ENCODE data around the gene GINS1.

The GINS1 gene

DNA sequence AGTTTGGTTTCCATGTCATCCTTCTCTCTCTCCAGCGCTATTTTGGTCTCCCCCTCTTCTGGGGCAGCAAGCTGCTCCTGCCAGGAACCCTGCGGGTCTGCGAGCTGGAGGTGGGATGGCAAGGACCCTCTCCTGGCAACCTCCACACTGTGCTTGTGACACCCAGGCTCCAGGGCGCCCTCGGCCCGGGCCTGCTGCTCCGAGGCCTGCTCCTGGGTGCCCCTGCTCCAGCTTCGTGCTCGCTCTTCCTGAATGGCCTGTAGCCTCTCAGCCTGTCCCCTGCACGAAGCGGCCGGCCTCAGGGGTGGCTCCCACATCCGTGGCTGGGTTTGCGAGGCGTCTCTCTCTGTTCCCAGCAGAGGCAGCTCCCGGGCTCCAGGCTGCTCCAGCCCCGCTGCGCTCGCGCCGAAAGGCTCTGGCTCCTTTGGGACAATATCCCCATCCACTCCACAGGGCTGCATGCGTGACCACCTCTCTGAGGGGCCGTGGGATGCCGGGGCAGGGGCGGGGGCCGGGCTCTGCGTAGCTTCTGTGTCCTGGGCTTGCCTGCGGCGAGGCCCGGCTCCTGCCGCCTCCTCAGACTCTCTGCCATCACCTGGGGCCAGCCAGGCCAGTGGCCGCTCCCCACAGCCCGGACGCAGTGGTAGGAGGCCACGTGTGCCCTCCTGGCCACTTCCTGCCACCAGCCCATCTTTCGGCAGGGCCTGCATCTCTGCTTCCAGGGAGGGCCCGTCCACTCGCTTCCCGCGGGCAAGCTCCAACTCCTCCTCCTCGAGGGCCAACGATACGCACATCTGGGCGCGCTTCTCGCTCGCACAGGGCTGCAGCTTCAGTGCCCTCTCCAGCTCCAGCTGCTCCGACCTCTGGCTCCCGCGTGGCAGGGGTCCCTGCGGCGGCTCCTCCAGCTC lies 68.9 kb downstream of the GINS1 start:
- ATAC-seq (no peak), DNase-seq (ENCODE audit: low spot score in 2 of 2) (no peak)
- Mint-ChIP-seq H3K9me3 (no peaks in the 10 kb centered on the region), H3K4me1 (no peaks in the 10 kb centered on the region), H3K36me3 (peaks cover 4% of the 10 kb centered on the region), H3K27ac (no peak overlapping the region), H3K4me3 (no peak overlapping the region)

DNA sequence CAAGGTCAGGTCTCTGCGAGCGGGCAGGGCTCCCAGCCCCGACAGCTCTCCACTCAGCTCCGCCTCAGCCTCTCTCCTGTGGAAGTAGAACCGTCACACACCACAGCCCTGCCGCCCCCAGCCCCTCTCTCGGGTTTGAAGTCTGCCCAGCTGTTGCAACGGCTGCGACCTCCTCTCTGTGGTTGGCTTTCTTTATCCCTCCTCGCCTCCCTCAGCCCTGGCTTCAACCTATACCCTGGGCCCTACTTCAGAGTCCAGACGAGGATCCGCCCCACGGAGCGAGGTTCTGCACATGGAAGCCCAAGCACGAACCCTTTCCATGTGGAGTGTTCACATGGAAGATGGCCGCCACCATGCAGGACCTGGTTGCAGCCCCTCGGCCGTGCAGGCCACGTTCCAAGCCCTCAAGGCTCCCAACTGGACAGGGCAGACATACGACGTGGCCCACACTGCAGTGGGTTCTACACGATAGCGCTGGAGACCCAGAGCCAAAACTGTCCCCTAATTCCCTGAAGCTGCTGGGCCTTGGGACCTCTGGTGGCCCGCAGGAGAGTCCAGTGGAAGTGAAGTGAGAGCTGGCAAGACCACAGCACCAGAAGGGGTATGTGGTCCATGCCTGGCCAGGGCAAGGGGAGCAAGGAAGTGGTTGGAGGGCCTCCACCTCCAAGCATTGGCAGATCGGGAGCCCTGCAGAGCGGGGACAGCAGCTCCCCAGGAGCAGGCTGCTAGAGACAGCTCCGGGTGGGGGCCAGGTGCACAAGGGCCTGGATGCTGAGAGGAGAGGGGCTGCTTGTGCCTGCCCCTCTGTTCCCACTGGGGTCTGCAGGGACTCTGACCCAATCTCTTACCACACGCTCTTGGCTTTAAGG lies 69.8 kb downstream of the GINS1 start:
- ATAC-seq (no peak), DNase-seq (ENCODE audit: low spot score in 2 of 2) (no peak)
- Mint-ChIP-seq H3K9me3 (no peaks in the 10 kb centered on the region), H3K27ac (no peak overlapping the region), H3K4me1 (no peaks in the 10 kb centered on the region), H3K4me3 (no peak overlapping the region), H3K36me3 (peaks cover 4% of the 10 kb centered on the region)

DNA sequence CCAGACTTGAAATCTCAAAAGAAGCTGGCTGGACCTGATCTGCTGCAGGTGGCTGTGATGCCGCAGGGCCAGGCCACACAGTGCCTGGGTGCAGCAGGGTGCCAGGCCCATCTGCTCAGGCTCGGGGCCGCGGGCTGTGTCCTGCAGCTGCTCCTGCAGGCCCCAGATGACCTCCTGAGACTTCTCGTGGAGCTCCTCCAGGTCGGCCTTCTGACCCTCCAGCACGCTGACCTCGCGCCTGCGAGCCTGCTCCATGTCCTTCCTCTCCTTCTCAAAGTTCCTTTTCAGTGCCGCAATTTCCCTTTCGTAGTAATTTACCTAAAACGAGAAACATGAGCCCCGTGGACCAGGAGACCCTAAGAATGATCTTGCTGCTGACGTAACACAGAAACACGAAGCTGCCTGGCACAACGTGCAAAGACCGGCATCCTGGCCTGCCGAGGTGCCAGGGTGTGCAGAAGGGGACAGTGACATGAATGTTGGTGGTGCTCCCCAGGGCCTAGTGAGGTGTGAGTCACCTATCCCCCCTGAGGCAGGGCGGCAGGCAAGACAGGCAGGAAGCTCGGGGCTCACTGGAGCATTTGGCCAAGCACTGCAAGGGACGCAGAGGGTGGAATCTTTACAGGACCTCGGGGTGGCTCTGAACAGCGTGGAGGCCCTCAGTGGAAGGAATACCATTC lies 71.6 kb downstream of the GINS1 start:
- H3K9me3 Mint-ChIP-seq: no peaks in the 10 kb centered on the region
- no peak for DNase-seq (ENCODE audit: low spot score in 2 of 2)
- peaks cover 4% of the 10 kb centered on the region for H3K36me3 Mint-ChIP-seq
- ATAC-seq: no peak
- no peaks in the 10 kb centered on the region for H3K4me1 Mint-ChIP-seq
- H3K27ac Mint-ChIP-seq: no peak overlapping the region
- H3K4me3 Mint-ChIP-seq: no peak overlapping the region

GRCh38 chr20:25479638-25480037 lies 72.2 kb downstream of the GINS1 start:
- Mint-ChIP-seq H3K27ac (no peak overlapping the region), H3K4me1 (peaks cover 6% of the 10 kb centered on the region), H3K36me3 (peaks cover 4% of the 10 kb centered on the region), H3K4me3 (no peak overlapping the region), H3K9me3 (no peaks in the 10 kb centered on the region)
- ATAC-seq: no peak
- no peak for DNase-seq (ENCODE audit: low spot score in 2 of 2)

GRCh38 chr20:25480156-25480555 lies 72.7 kb downstream of the GINS1 start:
- ATAC-seq: no peak
- H3K27ac Mint-ChIP-seq: no peak overlapping the region
- H3K9me3 Mint-ChIP-seq: no peaks in the 10 kb centered on the region
- no peak overlapping the region for H3K4me3 Mint-ChIP-seq
- H3K36me3 Mint-ChIP-seq: peaks cover 4% of the 10 kb centered on the region
- peaks cover 11% of the 10 kb centered on the region for H3K4me1 Mint-ChIP-seq
- DNase-seq (ENCODE audit: low spot score in 2 of 2): no peak

GRCh38 chr20:25480797-25481196 lies 73.3 kb downstream of the GINS1 start:
- no peak overlapping the region for H3K27ac Mint-ChIP-seq
- H3K4me1 Mint-ChIP-seq: peaks cover 12% of the 10 kb centered on the region
- peaks cover 4% of the 10 kb centered on the region for H3K36me3 Mint-ChIP-seq
- H3K4me3 Mint-ChIP-seq: no peak overlapping the region
- DNase-seq (ENCODE audit: low spot score in 2 of 2) (no peak), ATAC-seq (no peak)
- H3K9me3 Mint-ChIP-seq: no peaks in the 10 kb centered on the region

DNA sequence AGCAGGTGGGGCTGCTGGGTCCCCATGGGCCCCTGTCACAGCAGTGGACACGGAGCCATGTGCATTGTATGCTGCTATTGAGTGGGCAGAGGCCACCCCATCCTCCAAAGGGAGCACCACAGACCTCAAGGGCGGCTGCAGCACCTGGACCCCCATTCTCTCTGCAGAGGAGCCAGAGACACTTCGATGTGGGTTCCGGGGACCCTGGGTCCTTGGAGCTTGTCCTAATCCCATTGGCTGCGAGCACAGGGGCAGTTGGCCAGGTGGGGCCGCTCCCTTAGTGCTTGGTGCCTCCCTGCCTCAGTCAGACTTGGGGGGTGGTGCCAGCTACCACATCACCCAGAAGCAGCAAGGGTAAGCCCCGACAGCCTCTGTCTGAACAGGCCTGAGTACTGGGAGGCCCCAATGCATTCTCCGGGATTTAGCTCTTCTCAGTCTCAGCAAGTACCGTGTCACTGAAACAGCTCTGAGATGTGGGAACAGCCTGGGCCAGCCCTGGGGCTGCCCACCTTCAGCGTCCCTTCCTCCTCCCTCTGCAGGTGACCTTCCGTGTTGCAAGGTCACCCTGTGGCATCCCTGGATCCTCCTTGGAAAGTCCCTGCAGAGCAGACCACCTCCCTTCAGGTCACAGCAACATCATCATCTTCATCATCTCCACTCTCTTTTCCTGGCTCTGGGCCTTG lies 73.9 kb downstream of the GINS1 start:
- H3K4me1 Mint-ChIP-seq: peaks cover 15% of the 10 kb centered on the region
- peaks cover 4% of the 10 kb centered on the region for H3K36me3 Mint-ChIP-seq
- H3K9me3 Mint-ChIP-seq: no peaks in the 10 kb centered on the region
- DNase-seq (ENCODE audit: low spot score in 2 of 2): no peak
- no peak for ATAC-seq
- no peak overlapping the region for H3K4me3 Mint-ChIP-seq
- H3K27ac Mint-ChIP-seq: no peak overlapping the region

- Mint-ChIP-seq H3K9me3 (no peaks in the 10 kb centered on the region), H3K4me1 (peaks cover 18% of the 10 kb centered on the region), H3K4me3 (no peak overlapping the region), H3K36me3 (peaks cover 4% of the 10 kb centered on the region), H3K27ac (no peak overlapping the region)
- ATAC-seq (no peak), DNase-seq (ENCODE audit: low spot score in 2 of 2) (no peak)
Measured at GRCh38 chr20:25481918-25482253, 74.4 kb downstream of the GINS1 start.

GRCh38 chr20:25483431-25484132 lies 76.1 kb downstream of the GINS1 start:
- H3K36me3 Mint-ChIP-seq: no peaks in the 10 kb centered on the region
- no peak overlapping the region for H3K4me3 Mint-ChIP-seq
- H3K9me3 Mint-ChIP-seq: no peaks in the 10 kb centered on the region

GRCh38 chr20:25484224-25484846 lies 76.9 kb downstream of the GINS1 start:
- H3K9me3 Mint-ChIP-seq: no peaks in the 10 kb centered on the region
- no peaks in the 10 kb centered on the region for H3K36me3 Mint-ChIP-seq
- H3K4me1 Mint-ChIP-seq: peaks cover 18% of the 10 kb centered on the region
- ATAC-seq: no peak
- no peak overlapping the region for H3K27ac Mint-ChIP-seq
- no peak overlapping the region for H3K4me3 Mint-ChIP-seq
- no peak for DNase-seq (ENCODE audit: low spot score in 2 of 2)

More at GRCh38 chr20:25483431-25484132, 76.1 kb downstream of the GINS1 start:
- DNase-seq (ENCODE audit: low spot score in 2 of 2): no peak
- no peak for ATAC-seq
- H3K4me1 Mint-ChIP-seq: peaks cover 18% of the 10 kb centered on the region
- no peak overlapping the region for H3K27ac Mint-ChIP-seq

DNA sequence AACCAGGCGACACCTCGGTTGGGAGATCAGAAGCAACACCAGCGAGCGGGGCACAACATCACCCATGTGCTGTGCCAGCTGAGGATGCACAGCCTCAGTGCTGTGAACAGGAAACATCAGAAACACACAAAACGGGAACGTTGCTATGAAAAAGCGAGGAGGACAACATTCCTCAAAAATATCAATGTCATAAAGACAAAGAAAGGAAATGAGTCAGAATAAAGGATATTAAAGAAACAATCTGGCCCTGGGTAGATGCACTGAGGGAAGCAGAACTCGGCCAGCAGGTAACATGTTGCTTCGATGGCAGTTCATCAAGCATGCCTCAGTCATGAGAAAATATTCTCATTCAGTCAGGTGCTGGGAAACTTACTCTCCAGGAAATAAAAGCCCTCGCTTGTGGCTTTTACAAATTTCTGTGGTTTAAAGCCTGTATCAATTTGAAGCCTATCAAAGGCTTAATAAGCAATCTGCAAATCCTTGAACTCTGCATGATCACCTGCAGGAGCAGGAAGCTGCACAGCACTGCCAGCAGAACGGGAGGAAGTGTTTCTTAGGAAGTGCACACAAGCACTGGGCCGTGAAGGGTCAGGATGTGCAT lies 77.5 kb downstream of the GINS1 start:
- Mint-ChIP-seq H3K4me3 (no peak overlapping the region), H3K36me3 (no peaks in the 10 kb centered on the region), H3K27ac (no peak overlapping the region), H3K4me1 (peaks cover 18% of the 10 kb centered on the region), H3K9me3 (no peaks in the 10 kb centered on the region)
- DNase-seq (ENCODE audit: low spot score in 2 of 2): no peak
- ATAC-seq: no peak

DNA sequence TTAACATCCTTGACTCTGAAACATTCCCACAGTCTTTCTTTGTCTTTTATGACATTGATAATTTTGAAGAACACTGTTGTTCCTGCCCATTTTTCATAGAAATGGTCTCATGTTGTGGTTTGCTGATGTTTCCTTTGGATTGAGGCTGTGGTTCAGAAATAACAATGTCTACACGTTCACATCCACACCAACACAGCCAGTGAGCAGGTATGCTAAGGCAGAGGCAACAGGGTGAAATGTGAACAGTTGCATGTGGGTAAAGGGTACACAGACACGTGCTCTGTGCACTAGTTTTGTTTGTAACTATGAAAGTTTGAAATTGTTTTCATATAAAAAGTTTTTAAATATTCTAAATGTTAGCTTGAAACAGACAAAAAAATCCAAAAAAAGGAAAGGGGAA lies 78.4 kb downstream of the GINS1 start:
- no peak for ATAC-seq
- DNase-seq (ENCODE audit: low spot score in 2 of 2): no peak
- no peaks in the 10 kb centered on the region for H3K36me3 Mint-ChIP-seq
- H3K27ac Mint-ChIP-seq: no peak overlapping the region
- no peaks in the 10 kb centered on the region for H3K9me3 Mint-ChIP-seq
- peaks cover 18% of the 10 kb centered on the region for H3K4me1 Mint-ChIP-seq
- no peak overlapping the region for H3K4me3 Mint-ChIP-seq

DNA sequence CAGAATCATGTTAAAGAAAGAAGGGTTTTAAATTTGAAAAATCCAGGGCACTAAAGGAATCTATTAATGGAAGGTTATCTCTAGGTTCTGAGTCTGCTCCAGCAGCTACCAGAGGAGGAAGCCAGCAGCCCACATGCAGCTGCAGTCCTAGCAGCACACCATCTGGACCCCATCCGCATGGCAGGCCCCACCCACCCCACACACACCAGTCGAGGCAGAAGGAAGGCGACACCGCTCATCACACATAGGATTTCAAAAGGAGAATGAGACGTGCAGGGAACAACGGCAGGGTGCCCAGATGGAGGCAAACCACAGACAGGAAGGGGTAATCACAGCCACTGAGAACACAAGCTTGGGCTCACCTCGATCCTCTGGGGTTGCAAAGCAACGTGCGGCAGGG lies 78.9 kb downstream of the GINS1 start:
- no peaks in the 10 kb centered on the region for H3K36me3 Mint-ChIP-seq
- no peaks in the 10 kb centered on the region for H3K9me3 Mint-ChIP-seq
- no peak overlapping the region for H3K27ac Mint-ChIP-seq
- peaks cover 18% of the 10 kb centered on the region for H3K4me1 Mint-ChIP-seq
- ATAC-seq (no peak), DNase-seq (ENCODE audit: low spot score in 2 of 2) (no peak)
- H3K4me3 Mint-ChIP-seq: no peak overlapping the region

DNA sequence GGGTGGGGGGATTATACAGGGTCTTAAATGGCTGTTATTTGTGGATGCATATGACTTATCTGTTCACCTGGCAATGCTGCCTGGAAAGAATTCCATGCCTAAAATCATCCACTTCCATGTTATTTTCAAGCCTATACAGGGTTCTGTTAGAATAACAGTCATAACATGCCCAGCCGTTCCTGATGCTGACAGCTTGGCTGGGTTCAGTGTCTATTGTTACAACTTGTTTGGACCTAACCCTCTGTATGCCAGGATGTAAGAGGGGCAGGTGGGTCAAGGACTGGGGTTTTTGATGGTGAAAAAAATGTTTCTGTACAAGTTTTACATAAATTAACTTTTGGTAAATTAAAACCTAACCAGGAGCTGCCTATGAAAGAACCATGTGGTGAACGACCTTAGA lies 79.8 kb downstream of the GINS1 start:
- Mint-ChIP-seq H3K9me3 (no peaks in the 10 kb centered on the region), H3K27ac (no peak overlapping the region), H3K36me3 (no peaks in the 10 kb centered on the region), H3K4me1 (peaks cover 18% of the 10 kb centered on the region), H3K4me3 (no peak overlapping the region)
- no peak for ATAC-seq
- no peak for DNase-seq (ENCODE audit: low spot score in 2 of 2)
